DLD1 (cell line): ENCODE data around the gene ZNF521.

Experiments
- in situ Hi-C: cut with HindIII; loops from 2 replicates; pipeline ENCODE4 v1.10.0; 2017; ENCODE audit warnings: low sequenced_read_pairs

The ZNF521 gene

GRCh38 chr18:25256439-25256838 lies 95.5 kb downstream of the ZNF521 start:
- in situ Hi-C loops, result no loop called here

GRCh38 chr18:25253779-25254178 lies 98.2 kb downstream of the ZNF521 start:
- in situ Hi-C loops, result no loop called here

- in situ Hi-C loops, result no loop called here
Measured at GRCh38 chr18:25253136-25253535, 98.8 kb downstream of the ZNF521 start.

GRCh38 chr18:25251068-25251467 lies 100.9 kb downstream of the ZNF521 start:
- in situ Hi-C loops, result no loop called here

GRCh38 chr18:25250474-25250851 lies 101.5 kb downstream of the ZNF521 start:
- in situ Hi-C loops, result no loop called here

- in situ Hi-C loops, result no loop called here
Measured at GRCh38 chr18:25248755-25249154, 103.2 kb downstream of the ZNF521 start.

- in situ Hi-C loops, result no loop called here
Measured at GRCh38 chr18:25247725-25248124, 104.2 kb downstream of the ZNF521 start.

GRCh38 chr18:25244924-25245698 lies 106.9 kb downstream of the ZNF521 start:
- in situ Hi-C loops, result no loop called here

GRCh38 chr18:25244170-25244569 lies 107.8 kb downstream of the ZNF521 start:
- in situ Hi-C loops, result no loop called here

- in situ Hi-C loops, result no loop called here
Measured at GRCh38 chr18:25243754-25244153, 108.2 kb downstream of the ZNF521 start.

- in situ Hi-C loops, result no loop called here
Measured at GRCh38 chr18:25243257-25243656, 108.7 kb downstream of the ZNF521 start.

GRCh38 chr18:25240420-25240770 lies 111.6 kb downstream of the ZNF521 start:
- in situ Hi-C loops, result no loop called here

GRCh38 chr18:25239581-25240419 lies 112.2 kb downstream of the ZNF521 start:
- in situ Hi-C loops, result no loop called here

GRCh38 chr18:25239151-25239550 lies 112.8 kb downstream of the ZNF521 start:
- in situ Hi-C loops, result no loop called here

- in situ Hi-C loops, result no loop called here
Measured at GRCh38 chr18:25237571-25238267, 114.2 kb downstream of the ZNF521 start.

- in situ Hi-C loops, result no loop called here
Measured at GRCh38 chr18:25236736-25237135, 115.2 kb downstream of the ZNF521 start.

GRCh38 chr18:25235401-25236042 lies 116.4 kb downstream of the ZNF521 start:
- in situ Hi-C loops, result no loop called here

GRCh38 chr18:25234740-25235345 lies 117.1 kb downstream of the ZNF521 start:
- in situ Hi-C loops, result no loop called here

- in situ Hi-C loops, result no loop called here
Measured at GRCh38 chr18:25234322-25234639, 117.7 kb downstream of the ZNF521 start.

GRCh38 chr18:25233528-25234321 lies 118.2 kb downstream of the ZNF521 start:
- in situ Hi-C loops, result no loop called here
